Psoas muscle (tissue), 8 donors: ENCODE measurements around the gene BTN3A1. TPM values are rescaled to one million over a fixed set of nuclear protein-coding genes. Genes with fewer than 3 reads are reported as not detected.

Experiments used
- ATAC-seq, 4 donors: fragments of 200-7000 bp; cut with Tn5 transposase; one replicate each; pipeline ENCODE4 v1.9.1; 2020; ENCODE audit warnings: moderate library complexity in 3 of 4, mild to moderate bottlenecking in 2 of 4
- DNase-seq, 2 donors: peaks; one replicate each; pipeline ENCODE4 v3.0.0-alpha.2; 2020
- H3K27ac ChIP-seq: fragments of 200-600 bp; one replicate; pipeline ENCODE4 v1.8.0; 2022
- H3K27me3 ChIP-seq, 3 donors: fragments of 200-600 bp in 1 of 3; one replicate each; pipeline versions ENCODE4 v1.6.1 to v1.8.0; 2013 to 2022; ENCODE audit warnings: low read length in 2 of 3, mild to moderate bottlenecking in 2 of 3, moderate library complexity in 1 of 3; ENCODE audit not compliant: insufficient read depth in 3 of 3
- H3K36me3 ChIP-seq, 2 donors: fragments of 200-600 bp in 1 of 2; one replicate each; pipeline versions ENCODE4 v1.6.1 to v1.8.0; 2013 to 2022; ENCODE audit warnings: low read depth in 1 of 2, mild to moderate bottlenecking in 1 of 2, moderate library complexity in 1 of 2; ENCODE audit not compliant: insufficient read depth in 1 of 2
- H3K4me1 ChIP-seq: fragments of 200-600 bp; one replicate; pipeline ENCODE4 v1.8.0; 2022
- H3K4me3 ChIP-seq: fragments of 200-600 bp; one replicate; pipeline ENCODE4 v1.8.0; 2022; ENCODE audit warnings: mild to moderate bottlenecking
- H3K9me3 ChIP-seq: fragments of 200-600 bp; one replicate; pipeline ENCODE4 v1.8.0; 2022
- WGBS, 3 donors: extraction: QIAGEN DNeasy Blood & Tissue Kit; methylation state at CpG; one replicate each; pipeline versions ENCODE4 v1.1.6 to v1.1.7; 2013; 5-methylcytosine and 5-hydroxymethylcytosine counted together
- intact Hi-C, 2 donors: fragments of 100-400 bp; cut with DNase I; formaldehyde crosslinking; loops; one replicate each; pipeline versions ENCODE4 v1.11.0 to v1.14.2; 2022
- polyA plus RNA-seq, 3 donors: library from polyadenylated mRNA; stranded (reverse); fragments of 200-250 nt; gene quantifications; one replicate each; pipeline ENCODE4 v1.2.3, GENCODE V29; 2013
- total RNA-seq, 4 donors: library from RNA; stranded (reverse); fragmentation: NEBNext Ultra II Directional in 2 of 4; extraction: Animal tissue kit (Norgen Biotek cat#: 25700) in 2 of 4; gene quantifications; one replicate each; pipeline versions ENCODE4 v1.2.1 to v1.2.4, GENCODE V29; 2021 to 2023
- TF ChIP-seq, protein P1 (sequence below): fragments of 200-600 bp; IDR thresholded peaks from one replicate; pipeline ENCODE4 v1.8.0; 2022; ENCODE audit warnings: antibody characterized with exemption
- donor health status: healthy with polysubstance abuse.
- donor health status: DM: no; HTN: no; CAD: no; lungs with moderate emphysema.
- donor health status: Bipolar disorder and iron deficiency.
- donor health status: healthy.
- donor health status: DM: yes; HTN: yes; CAD: no.
- donor health status: DM: no; HTN: no; CAD: no.
- donor health status: DM: no; HTN: no; CAD: no.
- donor health status: DM: yes; HTN: yes; CAD: no.

Gene BTN3A1
- total and polyA plus RNA-seq, 7 donors, result 1.8 to 9.3 (median 3.3) TPM

DNA sequence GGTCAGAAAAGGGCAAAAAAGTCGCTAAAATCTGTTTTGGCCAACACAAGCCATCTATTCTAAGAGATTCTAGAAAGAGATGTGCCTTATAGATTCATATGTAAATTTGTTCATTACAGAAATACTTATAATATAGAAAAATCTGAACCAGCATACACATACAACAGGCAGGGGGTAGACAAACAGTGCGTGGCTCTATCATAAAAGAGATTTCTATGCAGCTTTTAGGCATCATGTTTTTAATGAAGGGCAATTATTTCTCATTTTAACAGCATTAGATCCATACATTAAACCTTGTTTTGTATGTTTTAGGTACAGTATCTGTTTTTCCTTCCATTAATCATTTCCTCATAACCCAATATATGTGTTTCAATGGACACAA, 38.9 kb downstream of the BTN3A1 start:
- H3K9me3 ChIP-seq, result no peaks in the 10 kb centered on the region
- WGBS, 3 donors, result 24 to 46% (median 38%) methylated on average over 2 of the region's 2 CpGs
- peak overlapping the region; percentile 70 for H3K4me3 ChIP-seq
- peaks cover 8% of the 10 kb centered on the region for H3K4me1 ChIP-seq
- H3K27ac ChIP-seq, result peak overlapping the region; percentile 72
- intact Hi-C loops, result no loop called here
- ATAC-seq, result no peak
- TF ChIP-seq, protein P1, sequence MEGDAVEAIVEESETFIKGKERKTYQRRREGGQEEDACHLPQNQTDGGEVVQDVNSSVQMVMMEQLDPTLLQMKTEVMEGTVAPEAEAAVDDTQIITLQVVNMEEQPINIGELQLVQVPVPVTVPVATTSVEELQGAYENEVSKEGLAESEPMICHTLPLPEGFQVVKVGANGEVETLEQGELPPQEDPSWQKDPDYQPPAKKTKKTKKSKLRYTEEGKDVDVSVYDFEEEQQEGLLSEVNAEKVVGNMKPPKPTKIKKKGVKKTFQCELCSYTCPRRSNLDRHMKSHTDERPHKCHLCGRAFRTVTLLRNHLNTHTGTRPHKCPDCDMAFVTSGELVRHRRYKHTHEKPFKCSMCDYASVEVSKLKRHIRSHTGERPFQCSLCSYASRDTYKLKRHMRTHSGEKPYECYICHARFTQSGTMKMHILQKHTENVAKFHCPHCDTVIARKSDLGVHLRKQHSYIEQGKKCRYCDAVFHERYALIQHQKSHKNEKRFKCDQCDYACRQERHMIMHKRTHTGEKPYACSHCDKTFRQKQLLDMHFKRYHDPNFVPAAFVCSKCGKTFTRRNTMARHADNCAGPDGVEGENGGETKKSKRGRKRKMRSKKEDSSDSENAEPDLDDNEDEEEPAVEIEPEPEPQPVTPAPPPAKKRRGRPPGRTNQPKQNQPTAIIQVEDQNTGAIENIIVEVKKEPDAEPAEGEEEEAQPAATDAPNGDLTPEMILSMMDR, result no peak
- H3K36me3 ChIP-seq, result no peaks in the 10 kb centered on the region
- no peak for DNase-seq
- no peaks in the 10 kb centered on the region for H3K27me3 ChIP-seq

GRCh38 chr6:26441977-26442376, 39.9 kb downstream of the BTN3A1 start:
- intact Hi-C loops, result no loop called here
- H3K27me3 ChIP-seq, result no peaks in the 10 kb centered on the region
- H3K9me3 ChIP-seq, result no peaks in the 10 kb centered on the region
- H3K36me3 ChIP-seq, result peaks cover 0 to 3% of the 10 kb centered on the region in 2 donors
- 49 to 61% (median 57%) methylated on average over 5 of the region's 5 CpGs for WGBS, 3 donors
- ATAC-seq (no peak), DNase-seq (no peak)
- no peak overlapping the region for H3K27ac ChIP-seq
- H3K4me3 ChIP-seq, result peak overlapping the region; percentile 70
- TF ChIP-seq, protein P1, result no peak
- H3K4me1 ChIP-seq, result peaks cover 8% of the 10 kb centered on the region

DNA sequence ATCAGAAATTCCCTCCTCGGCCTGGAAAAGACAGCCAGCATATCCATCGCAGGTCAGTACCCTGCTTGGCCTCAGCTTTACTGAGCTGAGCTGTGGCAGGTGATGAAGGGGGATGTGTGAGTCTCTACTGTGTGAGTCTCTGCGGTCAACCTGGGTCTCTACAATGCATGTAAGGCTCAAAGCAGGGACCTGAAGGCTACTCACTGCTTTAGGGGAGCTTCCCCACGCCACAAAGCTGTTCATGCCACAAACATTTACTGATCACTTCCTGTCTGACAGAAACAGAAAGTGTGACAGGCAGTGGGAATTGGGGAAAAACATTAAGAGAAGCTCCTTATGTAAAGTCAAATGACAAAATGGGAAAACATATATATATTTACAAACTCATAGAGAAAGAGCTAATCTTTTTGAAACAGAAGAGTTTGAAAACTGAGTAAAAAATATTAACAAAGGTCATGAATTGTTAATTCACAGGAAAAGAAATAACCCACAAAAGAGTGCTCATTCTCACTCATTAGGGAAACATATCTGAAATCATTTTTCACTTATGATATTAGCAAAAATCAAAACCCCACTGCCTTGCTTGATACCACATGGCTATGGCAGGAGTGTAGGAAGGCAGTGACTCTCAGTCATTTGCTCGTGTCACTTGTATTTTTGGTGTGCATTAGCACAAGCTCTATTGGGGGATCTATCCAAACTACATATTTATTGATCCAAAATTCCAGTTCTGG, 44.0 kb downstream of the BTN3A1 start:
- Histone ChIP-seq H3K9me3 (no peaks in the 10 kb centered on the region), H3K4me3 (no peak overlapping the region), H3K27ac (no peak overlapping the region), H3K36me3 (peaks cover 0 to 7% of the 10 kb centered on the region in 2 donors), H3K27me3 (no peaks in the 10 kb centered on the region), H3K4me1 (peaks cover 1% of the 10 kb centered on the region)
- ATAC-seq, result no peak
- intact Hi-C loops, result no loop called here
- 71 to 87% (median 85%) methylated on average over 5 of the region's 5 CpGs for WGBS, 3 donors
- TF ChIP-seq, protein P1, result no peak
- no peak for DNase-seq

DNA sequence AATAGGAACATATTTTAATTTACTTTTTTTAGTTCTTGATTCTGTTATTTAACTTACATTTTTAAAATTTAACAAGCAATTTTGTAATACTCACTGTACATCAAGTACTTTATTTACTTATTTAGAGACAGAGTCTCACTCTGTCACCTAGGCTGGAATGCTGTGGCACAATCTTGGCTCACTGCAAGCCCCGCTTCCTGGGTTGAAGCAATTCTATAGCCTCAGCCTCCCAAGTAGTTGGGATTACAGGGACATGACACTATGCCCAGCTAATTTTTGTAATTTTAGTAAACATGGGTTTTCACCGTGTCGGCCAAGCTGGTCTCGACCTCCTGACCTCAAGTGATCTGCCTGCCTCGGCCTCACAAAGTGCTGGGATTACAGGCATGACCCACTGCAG, 45.2 kb downstream of the BTN3A1 start:
- no peak overlapping the region for H3K27ac ChIP-seq
- no peaks in the 10 kb centered on the region for H3K9me3 ChIP-seq
- H3K36me3 ChIP-seq, result peaks cover 0 to 7% of the 10 kb centered on the region in 2 donors
- ATAC-seq (no peak), DNase-seq (no peak)
- TF ChIP-seq, protein P1, result no peak
- intact Hi-C loops, result no loop called here
- no peaks in the 10 kb centered on the region for H3K27me3 ChIP-seq
- H3K4me3 ChIP-seq, result no peak overlapping the region
- H3K4me1 ChIP-seq, result no peaks in the 10 kb centered on the region
- WGBS, 3 donors, result 82 to 86% (median 83%) methylated on average over 5 of the region's 5 CpGs

DNA sequence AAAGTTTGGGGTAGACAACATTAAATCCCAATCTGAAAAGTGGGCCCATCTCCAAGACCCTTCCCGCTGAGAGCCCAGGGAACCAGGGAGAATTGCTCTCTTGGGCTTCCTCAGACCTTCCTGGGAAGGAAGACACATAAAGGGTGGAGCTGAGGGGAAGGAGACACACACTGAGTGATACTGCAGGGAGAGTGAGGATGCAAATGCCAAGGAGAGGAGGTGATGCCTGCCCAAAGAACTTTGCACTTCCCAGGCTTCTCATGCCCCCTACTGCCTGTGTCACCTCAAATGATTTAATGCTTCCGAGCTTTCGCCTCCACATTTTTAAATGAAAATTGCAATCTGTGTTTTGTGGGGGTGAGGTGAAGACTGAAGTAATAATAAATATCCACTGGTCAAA, 48.2 kb downstream of the BTN3A1 start:
- H3K27me3 ChIP-seq, result no peaks in the 10 kb centered on the region
- 91 to 92% (median 92%) methylated on average over 3 of the region's 3 CpGs for WGBS, 3 donors
- no peaks in the 10 kb centered on the region for H3K4me1 ChIP-seq
- H3K36me3 ChIP-seq, result peaks cover 0 to 7% of the 10 kb centered on the region in 2 donors
- intact Hi-C loops, result no loop called here
- TF ChIP-seq, protein P1, result no peak
- ATAC-seq (no peak), DNase-seq (no peak)
- no peak overlapping the region for H3K27ac ChIP-seq
- no peak overlapping the region for H3K4me3 ChIP-seq
- H3K9me3 ChIP-seq, result no peaks in the 10 kb centered on the region
